D721Med (cell line): ENCODE results near the gene MXD4.

ENCODE experiments used
- DNase-seq: peaks from one replicate; pipeline ENCODE4 v3.0.0; 2011; ENCODE audit warnings: low spot score; ENCODE audit not compliant: insufficient read length
- FAIRE-seq: peaks from 2 replicates; lab custom pipeline; 2011; peaks lifted over from hg19 to GRCh38; lab: Jason Lieb, UNC
- TF ChIP-seq, protein P1 (sequence below): IDR thresholded peaks from 2 replicates; pipeline ENCODE4 v1.5.1; 2012; ENCODE audit warnings: mild to moderate bottlenecking, control low read depth; ENCODE audit not compliant: insufficient read depth; ENCODE audit errors: missing control alignments

MXD4 gene

DNA sequence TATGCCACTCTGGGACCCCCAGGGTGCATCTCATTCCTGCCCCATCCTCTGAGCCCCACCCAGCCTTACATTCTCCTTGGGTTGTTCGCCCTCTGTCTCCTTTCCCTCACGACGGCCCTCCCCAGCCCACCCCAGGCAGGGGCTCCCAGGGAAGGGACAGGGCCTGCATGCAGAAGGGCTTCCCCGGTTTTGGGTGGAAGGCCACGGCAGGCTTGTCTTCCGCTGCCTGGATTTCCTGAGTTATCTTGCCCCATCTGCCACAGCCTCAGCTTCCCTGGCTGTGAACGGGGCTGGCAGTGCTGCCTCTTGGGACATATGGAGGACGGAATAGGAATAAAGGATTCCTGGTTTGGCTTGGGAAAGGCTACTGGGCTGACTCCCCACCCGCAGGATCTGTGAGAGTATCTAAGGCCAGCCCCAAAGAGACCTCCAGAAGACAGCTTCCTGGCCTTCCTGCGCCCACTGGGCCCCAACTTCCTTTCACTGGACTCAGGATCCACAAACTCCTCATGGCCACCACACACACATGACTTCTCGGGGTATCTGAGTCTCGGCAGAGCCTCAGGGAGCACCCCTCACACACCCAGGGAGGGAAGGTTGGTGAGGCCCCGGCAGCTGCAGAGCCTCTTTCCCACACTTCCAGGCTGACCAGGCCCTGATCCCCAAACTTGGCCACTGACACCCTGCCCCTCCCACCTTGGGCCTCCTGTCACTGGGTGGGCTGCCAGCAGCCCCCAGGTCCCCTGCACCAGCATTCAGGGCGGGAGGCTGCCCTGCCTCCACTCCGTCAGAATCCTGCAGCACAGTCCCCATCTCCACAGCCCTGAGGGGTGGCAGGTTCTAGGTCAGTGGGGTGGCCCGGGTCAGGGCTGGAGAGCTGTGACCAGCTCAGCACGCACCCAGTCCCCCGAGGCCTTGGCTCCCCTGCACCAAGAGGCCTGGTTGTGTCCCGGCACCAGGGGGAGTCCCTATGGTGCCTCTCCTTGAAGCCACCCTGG lies 3.5 kb upstream of the MXD4 start:
- FAIRE-seq (no peak), DNase-seq (no peak)
- TF ChIP-seq, protein P1, sequence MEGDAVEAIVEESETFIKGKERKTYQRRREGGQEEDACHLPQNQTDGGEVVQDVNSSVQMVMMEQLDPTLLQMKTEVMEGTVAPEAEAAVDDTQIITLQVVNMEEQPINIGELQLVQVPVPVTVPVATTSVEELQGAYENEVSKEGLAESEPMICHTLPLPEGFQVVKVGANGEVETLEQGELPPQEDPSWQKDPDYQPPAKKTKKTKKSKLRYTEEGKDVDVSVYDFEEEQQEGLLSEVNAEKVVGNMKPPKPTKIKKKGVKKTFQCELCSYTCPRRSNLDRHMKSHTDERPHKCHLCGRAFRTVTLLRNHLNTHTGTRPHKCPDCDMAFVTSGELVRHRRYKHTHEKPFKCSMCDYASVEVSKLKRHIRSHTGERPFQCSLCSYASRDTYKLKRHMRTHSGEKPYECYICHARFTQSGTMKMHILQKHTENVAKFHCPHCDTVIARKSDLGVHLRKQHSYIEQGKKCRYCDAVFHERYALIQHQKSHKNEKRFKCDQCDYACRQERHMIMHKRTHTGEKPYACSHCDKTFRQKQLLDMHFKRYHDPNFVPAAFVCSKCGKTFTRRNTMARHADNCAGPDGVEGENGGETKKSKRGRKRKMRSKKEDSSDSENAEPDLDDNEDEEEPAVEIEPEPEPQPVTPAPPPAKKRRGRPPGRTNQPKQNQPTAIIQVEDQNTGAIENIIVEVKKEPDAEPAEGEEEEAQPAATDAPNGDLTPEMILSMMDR, result no peak

DNA sequence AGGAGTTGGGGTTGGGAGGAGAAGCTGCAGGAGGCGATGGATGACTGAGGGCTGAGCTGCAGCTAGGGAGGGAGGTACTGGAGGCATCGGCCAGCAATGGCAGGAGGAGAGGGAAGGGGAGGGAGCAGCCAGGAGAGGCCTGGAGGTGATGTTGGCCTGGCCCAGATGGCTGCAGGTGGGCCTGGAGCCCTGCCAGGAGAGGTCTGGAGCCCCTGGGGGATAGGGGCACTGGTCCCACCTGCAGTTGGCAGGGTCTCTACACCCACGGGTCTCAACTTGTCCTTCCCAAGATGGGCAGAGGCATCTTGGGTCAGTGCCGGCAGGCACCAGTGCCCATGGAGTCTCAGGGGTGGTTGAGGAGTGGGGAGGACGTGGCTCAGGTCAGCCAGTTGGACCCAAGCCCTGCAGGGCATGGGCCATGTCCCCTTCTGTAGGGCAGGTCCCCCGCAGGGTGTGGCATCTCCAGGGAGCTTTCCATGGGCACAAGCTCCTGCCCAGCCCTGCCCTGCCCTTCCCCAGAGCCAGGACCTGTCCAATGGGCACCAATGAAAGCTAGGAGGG lies 2.7 kb upstream of the MXD4 start:
- DNase-seq (no peak), FAIRE-seq (no peak)
- TF ChIP-seq, protein P1, result no peak

DNA sequence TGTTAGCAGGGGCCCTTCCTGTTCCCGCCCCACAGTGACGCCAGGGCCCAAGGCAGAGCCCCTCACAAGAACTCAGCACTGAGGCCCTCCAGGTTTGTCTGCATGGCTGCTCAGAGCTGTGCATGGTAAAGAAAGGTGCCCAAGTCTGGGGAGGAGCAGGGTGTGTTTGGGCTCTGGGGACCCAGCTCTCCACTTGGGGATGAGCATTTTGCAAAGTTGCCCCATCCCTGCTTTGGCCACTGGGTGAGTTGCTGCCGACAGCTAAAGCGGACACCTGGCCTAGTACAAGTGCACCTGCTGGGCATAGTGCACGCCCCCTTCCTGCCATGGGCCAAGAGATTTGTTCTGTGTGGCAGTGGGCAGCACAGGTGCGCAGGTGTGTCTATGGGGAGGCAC lies 2.0 kb upstream of the MXD4 start:
- FAIRE-seq (no peak), DNase-seq (no peak)
- TF ChIP-seq, protein P1, result no peak

DNA sequence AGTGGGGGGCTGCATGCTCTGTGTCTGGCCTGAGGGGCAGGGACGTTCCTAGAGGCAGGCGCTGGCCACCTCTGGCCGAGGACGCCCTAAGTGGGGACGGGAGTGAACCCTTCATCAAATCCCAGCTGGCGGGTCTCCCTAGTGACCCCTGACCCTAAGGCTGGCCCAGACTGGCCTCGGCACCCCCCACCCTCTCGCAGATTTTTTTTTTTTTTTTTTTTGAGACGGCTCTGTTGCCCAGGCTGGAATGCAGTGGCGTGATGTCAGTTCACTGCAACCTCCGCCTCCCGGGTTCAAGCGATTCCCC lies 988 bp upstream of the MXD4 start:
- TF ChIP-seq, protein P1, result no peak
- FAIRE-seq (no peak), DNase-seq (no peak)

DNA sequence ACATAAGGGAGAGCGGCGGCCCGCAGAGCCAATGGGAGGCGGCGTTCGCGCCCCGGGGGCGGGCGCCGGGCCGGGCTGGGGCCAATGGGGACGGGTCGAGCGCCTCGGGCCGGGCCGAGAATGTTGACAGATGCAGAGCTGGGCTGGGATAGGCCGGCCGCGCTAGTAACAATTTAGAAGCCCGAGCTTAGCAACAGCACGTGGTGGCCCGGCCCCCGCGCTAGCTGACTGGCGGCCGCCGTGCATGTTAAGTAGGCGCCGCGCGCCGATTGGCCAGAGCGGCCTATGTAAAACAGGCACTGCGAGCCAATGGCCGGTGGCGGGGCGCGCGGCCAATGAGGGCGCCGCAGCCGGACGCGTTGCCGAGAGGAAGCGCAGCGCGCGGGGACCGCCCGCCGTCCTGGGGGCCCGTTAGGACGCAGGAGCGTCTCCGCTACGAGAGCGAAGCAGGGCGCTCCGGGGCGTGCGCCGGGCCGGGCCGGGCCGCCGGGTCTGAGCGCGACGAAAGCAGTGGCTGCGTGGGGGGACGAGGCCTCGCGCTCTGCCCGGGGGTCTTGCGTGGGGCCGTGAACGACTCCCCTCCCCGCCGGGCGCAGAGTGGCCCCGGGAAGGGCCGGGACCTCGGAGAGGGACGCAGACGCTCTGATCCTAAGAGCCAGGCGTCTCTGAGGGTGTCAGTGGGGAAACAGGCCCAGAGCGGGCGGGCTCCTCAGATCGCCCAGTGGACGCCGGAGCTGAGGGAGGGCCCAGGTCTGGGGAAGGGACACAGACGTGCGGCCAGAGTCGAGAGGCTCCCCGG lies 435 bp upstream of the MXD4 start:
- TF ChIP-seq, protein P1, result no peak
- DNase-seq (peak; percentile 92), FAIRE-seq (no peak)

DNA sequence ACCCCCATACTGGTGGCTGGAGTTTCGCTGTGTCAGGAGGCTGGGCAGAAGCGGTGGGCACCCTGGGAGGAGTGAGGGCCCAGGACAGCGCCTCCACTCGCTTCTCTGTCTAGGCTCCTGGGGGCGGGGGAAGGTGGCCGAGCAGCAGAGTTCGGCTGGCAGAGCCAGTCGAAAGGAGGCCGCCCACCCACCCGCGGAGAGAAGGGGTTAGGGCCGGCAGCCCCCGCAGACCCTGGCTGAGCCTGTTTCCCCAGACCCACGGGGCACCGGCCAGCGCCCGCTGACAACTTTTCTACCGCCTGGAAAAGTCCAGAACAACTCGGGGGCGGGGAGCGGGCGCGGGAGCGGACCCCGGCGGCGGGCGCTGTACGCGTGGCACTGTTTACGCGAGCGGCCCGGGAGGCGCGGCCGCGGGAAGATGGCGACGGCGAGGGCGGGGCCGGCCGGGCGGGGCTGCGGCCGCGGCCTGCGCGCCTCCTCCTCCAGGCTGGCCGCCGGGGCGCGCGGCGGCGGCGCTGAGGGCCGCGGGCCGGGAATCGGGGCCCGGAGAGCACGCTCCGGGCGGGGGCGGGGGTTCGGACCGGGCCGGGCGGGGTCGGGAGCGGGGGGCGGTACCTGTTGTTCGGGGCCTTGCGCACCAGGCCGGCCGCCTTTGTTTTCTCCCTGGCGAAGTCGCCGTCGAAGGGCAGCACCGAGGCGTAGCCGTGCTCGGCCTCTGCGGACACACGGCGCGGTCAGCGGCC lies 628 bp downstream of the MXD4 start:
- no peak for DNase-seq
- no peak for FAIRE-seq
- TF ChIP-seq, protein P1, result no peak
